Activated gamma-delta T cell (primary cell): ENCODE results near the gene PTTG1IP.

Experiments used
- DNase-seq: peaks from one replicate; lab custom pipeline; 2025; lab: John Stamatoyannopoulos, UW

Gene PTTG1IP

DNA sequence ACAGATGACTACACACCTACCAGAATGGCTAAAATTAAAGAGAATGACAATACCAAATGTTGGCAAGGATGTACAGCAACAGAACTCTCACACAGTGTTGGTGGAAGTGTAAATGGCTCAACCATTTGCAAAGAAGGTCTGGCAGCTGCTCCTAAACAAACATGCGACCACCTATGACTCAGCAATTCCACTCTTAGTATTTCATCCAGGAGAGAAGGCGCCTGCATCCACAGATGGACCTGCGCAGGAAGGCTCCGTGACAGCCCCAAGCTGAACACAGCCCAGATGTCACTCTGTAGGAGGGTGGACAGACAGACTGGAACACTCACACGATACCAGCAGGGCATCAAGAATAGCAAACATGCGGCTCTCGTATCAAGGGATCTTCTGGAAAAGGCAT lies 6.7 kb downstream of the PTTG1IP start:
- DNase-seq, result no peak

DNA sequence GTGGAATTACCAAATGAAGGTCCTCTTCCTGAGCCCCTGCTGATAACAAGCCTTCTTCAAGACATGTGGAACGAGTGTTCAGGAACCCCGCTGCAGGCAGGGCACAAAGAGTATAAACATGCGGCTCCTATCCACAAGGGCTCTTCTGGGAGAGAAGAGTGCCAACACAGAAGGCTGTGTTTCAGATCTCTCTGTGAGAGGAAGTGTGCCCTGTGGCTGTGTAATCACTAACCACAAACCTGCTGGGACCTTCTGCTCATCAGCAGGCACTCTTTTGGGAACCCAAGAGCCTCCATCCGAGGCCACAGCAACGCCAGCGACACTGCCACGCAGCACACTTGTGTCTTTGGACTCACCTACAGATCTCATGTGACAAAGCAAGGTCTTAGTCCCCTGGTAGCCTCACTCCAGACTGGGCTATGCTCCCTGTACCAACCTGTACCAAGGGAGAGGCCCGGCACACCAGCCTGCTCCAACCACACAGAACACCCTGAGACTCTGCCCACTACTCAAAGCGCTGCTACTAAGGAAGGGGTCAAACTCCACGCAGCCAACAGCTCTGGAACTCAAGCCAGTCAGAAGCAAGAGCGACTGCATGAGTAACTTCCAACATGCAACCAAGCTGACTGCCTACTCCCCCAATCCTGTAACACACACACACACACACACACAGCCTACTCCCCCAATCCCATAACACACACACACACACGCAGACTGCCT lies 7.8 kb downstream of the PTTG1IP start:
- no peak for DNase-seq

DNA sequence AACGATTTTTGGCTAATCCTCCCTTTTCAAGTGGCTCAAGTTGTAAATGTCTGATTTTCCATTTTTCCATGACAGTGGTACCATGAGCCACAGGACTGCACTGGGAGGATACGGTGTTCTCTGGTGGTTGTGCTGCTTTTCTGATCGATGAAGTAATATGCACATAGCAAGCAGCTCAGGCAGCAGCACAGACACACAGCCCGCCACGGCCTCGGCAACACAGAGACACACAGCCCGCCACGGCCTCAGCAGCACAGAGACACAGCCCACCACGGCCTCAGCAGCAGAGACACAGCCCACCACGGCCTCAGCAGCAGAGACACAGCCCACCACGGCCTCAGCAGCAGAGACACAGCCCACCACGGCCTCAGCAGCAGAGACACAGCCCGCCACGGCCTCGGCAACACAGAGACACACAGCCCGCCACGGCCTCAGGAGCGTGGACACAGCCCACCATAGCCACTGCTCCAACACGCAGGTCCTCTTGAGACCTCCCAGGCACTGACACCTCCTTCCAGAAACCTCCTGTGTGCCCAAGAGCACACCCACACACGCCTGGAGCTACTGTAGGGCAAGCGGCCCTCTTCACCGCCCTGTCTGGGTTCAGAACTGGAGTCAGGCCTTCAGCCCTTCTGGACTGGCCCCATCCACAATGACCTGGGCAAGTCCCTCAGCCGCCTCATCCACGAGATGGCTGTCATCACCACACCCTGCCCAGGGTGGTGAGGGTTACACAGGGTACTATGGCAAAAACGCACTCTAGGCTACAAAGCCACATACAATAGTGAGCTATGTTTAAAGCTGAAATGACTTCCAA lies 10.4 kb downstream of the PTTG1IP start:
- no peak for DNase-seq

- DNase-seq, result no peak
Measured at GRCh38 chr21:44858791-44859190, 14.7 kb downstream of the PTTG1IP start.

GRCh38 chr21:44858291-44858690 lies 15.2 kb downstream of the PTTG1IP start:
- DNase-seq, result no peak

DNA sequence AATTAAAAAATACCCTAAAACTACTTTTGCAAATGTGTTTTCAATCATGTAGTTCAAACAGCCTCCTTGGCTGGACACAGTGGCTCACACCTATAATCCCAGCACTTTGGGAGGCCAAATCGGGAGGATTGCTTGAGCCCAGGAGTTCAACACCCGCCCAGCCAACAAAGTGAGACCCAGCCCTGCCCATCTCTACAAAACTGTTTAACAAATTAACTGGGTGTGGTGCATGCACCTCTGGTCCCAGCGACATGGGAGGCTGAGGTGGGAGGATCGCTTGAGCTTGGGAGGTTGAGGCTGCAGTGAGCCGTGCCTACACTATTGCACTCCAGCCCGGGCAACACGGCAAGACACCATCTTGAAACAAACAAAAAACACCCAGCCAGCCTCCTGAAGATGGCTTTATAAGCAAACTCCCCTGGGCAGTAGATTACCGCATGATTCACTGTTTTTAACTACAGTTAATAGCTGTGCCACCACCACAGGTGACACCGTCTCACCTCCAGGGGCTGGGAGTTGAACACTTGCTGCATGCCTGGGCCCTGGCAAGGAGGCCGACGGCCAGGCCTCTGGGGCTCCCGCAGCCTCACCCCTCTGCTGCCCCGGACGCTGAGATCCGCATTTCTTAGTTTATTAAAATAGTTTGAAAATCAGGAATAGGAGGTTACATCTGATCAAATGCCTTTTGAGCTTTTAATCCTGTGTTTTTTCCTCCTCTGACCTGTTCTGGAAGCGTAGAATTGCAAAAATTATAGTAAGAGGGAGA lies 16.2 kb downstream of the PTTG1IP start:
- no peak for DNase-seq

- DNase-seq, result no peak
Measured at GRCh38 chr21:44856131-44856530, 17.4 kb downstream of the PTTG1IP start.

DNA sequence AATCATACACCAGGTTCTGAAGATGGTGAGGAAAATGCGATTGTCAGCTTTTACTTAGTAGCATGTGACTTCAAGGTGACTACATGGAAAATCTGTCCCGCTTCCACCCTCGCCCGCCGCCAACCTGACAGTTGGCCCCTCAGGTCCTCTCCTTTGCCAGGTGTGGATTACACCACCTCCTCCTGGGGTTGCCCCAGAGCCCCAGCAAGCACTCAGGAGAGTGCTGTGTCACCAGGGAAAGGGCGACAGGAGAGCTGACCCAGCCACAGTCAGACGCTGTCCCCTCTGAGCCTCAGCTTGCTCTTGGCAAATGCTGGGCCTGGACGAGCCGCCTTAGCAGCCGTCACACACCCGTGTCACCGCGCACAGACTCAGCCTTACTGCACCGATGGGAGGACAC lies 17.9 kb downstream of the PTTG1IP start:
- DNase-seq, result no peak

- no peak for DNase-seq
Measured at GRCh38 chr21:44854664-44855446, 18.6 kb downstream of the PTTG1IP start.

DNA sequence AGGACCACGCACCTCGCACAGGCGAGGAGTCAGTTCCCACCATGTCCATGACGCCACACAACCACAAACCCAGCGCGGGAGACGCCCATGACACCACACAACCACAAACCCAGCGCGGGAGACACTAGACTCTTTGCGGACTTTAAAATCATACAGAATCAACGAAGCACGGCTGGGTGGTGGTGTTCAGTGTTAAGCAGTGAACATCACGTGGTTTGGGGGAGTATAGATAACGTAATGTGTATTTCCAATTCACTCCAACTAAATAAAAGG lies 19.2 kb downstream of the PTTG1IP start:
- no peak for DNase-seq

- DNase-seq, result no peak
Measured at GRCh38 chr21:44853601-44854390, 19.7 kb downstream of the PTTG1IP start.

- no peak for DNase-seq
Measured at GRCh38 chr21:44850905-44851657, 22.4 kb downstream of the PTTG1IP start.

GRCh38 chr21:44850208-44850800 lies 23.2 kb downstream of the PTTG1IP start:
- DNase-seq, result no peak

GRCh38 chr21:44849616-44850130 lies 23.8 kb downstream of the PTTG1IP start:
- no peak for DNase-seq

GRCh38 chr21:44848821-44849521 lies 24.5 kb downstream of the PTTG1IP start:
- no peak for DNase-seq

GRCh38 chr21:44847261-44848056 lies 26.0 kb downstream of the PTTG1IP start:
- DNase-seq, result no peak

- no peak for DNase-seq
Measured at GRCh38 chr21:44846485-44847260, 26.8 kb downstream of the PTTG1IP start.

DNA sequence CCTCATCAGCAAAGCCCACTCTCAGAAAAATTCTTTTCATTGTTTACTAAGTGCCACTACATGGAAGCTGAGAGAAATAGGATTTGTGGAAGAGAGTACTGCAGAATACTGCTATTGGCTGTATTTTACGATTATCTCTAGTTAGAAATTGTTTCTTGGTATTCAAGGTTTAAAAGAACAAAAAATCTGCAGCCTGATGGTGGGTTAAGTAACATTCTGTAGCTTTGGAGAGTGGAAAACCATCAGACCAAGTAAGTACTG lies 27.3 kb downstream of the PTTG1IP start:
- no peak for DNase-seq
